ENCODE measurements around the gene DPEP1. TPM values are rescaled to one million over a fixed set of nuclear protein-coding genes. Genes with fewer than 3 reads are reported as not detected.
A peak's percentile ranks its signal among the peaks of the same experiment; 100 is the strongest.
"Not testable (repeated sequence)": the region's sequence is repeated elsewhere in the genome, so short reads cannot be mapped to it uniquely, and the experiment has no call there.

Gene DPEP1
- total and polyA plus RNA-seq, 8 donors, result 109 to 168 (median 125) TPM

DNA sequence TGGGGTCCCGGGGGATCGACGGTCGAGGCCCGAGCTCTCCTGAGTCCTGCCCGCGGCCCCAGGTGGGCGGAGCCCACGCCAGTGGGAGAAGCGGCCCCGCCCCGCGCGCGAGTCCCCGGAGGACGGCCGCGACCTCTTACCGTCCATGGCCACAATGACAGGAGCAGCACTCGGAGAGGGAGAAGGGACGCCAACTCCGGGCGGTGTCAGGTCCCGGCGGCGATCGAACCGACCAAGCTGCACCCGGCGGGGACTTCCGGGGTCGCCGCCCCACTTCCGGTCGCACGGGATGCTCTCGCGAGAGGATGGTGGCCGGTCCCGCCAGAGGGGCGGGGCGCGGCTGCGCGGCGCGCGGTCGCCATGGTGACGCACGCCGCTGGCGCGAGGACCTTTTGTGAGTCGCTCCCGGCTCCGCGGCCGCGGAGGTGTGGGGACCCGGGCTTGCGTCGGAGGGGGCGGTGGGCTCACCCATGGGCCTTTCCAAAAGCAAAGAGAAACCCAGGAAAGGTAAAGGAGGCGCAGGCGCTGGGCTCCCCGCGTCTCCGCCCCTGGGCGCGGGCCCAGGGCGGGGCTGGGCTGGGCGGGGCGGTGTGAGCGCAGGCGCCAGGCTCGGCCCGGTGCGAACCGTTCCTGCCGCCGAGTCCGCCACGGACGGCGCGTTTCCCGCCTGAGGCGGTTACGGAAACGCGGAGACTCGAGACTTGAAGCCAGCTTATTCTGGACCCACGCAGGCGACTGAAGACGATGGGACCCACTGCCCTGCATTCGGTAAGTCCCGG is 44.2 kb downstream of the DPEP1 start, which contains the start of the genes CHMP1A and SPATA33:
Gene CHMP1A, minus strand, starts transcription at position 267 of the 779 bp plus-strand sequence. Its CDS starts 120 bp downstream, at position 147.
Gene SPATA33, plus strand, starts transcription at position 395 of the 779 bp plus-strand sequence. Its CDS starts 76 bp downstream, at position 471.
- DNase-seq, result peak; percentile 86 to 98 (median 94)
- intact Hi-C loops (cut with DNase I), result no loop called here
- peak within 1 kb of the TSS; percentile 31 to 64 (median 54) for H3K27ac ChIP-seq
- TF ChIP-seq, protein P1, sequence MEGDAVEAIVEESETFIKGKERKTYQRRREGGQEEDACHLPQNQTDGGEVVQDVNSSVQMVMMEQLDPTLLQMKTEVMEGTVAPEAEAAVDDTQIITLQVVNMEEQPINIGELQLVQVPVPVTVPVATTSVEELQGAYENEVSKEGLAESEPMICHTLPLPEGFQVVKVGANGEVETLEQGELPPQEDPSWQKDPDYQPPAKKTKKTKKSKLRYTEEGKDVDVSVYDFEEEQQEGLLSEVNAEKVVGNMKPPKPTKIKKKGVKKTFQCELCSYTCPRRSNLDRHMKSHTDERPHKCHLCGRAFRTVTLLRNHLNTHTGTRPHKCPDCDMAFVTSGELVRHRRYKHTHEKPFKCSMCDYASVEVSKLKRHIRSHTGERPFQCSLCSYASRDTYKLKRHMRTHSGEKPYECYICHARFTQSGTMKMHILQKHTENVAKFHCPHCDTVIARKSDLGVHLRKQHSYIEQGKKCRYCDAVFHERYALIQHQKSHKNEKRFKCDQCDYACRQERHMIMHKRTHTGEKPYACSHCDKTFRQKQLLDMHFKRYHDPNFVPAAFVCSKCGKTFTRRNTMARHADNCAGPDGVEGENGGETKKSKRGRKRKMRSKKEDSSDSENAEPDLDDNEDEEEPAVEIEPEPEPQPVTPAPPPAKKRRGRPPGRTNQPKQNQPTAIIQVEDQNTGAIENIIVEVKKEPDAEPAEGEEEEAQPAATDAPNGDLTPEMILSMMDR (IDR thresholded peaks at IDR 0.05), result no peak
- H3K4me1 ChIP-seq, result peaks cover 11 to 13% (median 12%) of the 10 kb centered on the region in 3 donors
- 0% methylated on average over 76 to 99 of the region's 99 CpGs for WGBS, 2 donors
- no peaks in the 10 kb centered on the region for H3K36me3 ChIP-seq
- H3K27me3 ChIP-seq, result no peaks in the 10 kb centered on the region
- no peak for FAIRE-seq
- H3K4me3 ChIP-seq, result peak within 1 kb of the TSS; percentile 81 to 100 (median 98)
- peak; percentile 95 to 98 (median 98) for ATAC-seq
- H3K9me3 ChIP-seq, result no peaks in the 10 kb centered on the region

DNA sequence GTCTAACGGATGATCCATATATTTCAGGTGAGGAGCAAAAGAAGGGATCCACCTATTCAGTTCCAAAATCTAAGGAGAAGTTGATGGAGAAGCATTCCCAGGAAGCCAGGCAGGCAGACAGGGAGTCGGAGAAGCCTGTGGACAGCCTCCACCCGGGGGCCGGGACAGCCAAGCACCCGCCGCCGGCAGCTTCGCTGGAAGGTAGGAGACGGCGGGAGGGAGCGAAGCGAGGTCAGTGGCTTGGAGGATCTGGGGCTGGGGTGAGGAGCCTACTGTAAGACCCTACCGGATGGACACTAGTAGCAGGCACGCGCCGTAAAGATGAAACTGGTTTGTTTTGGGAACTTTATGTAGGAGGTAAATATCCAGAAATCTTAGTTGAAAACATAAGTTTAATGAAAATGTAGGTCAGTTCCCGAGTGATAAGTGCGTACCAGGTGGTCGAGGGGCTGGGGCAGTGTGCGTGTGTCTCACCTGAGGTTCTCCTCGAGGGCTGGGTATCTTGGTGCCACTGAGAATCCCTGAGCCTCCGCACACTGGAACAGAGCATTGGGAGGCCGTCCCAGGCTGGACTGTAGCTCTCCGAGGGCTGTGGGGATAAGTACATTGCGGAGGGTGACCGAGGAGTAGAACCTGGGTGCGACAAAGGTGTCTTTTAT is 44.9 kb downstream of the DPEP1 start:
- peak overlapping the region; percentile 31 to 64 (median 54) for H3K27ac ChIP-seq
- 9 to 11% methylated on average over 27 of the region's 27 CpGs for WGBS, 2 donors
- no peaks in the 10 kb centered on the region for H3K36me3 ChIP-seq
- intact Hi-C loops (cut with DNase I), result no loop called here
- FAIRE-seq, result no peak
- peak overlapping the region; percentile 81 to 100 (median 98) for H3K4me3 ChIP-seq
- TF ChIP-seq, protein P1 (IDR thresholded peaks at IDR 0.05), result no peak
- H3K9me3 ChIP-seq, result no peaks in the 10 kb centered on the region
- peak in 3 of 4 donors; percentile 23 to 40 (median 32) for ATAC-seq
- H3K4me1 ChIP-seq, result peaks cover 11 to 13% (median 12%) of the 10 kb centered on the region in 3 donors
- peak in 1 of 6 donors; percentile 72 for DNase-seq
- H3K27me3 ChIP-seq, result no peaks in the 10 kb centered on the region

DNA sequence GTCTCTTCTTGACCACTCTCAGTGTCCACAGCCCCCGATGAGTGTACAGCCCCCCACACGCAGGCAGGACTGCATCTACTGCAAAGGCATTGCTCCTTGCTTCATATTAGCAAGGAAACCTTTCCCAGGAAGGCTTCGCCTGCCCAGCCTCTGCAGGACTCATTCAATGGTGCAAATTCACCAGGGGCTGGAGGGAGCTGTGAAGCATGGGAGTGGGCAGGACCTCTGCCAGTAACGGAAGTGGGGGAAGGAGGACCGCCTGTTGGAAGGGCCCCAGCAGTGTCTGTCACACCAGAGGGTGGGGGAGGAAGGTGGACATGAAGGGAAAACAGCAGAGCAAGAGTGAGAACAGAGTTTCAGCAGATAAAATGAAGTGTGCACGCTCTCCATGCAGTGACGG is 46.7 kb downstream of the DPEP1 start:
- Histone ChIP-seq H3K36me3 (no peaks in the 10 kb centered on the region), H3K27ac (no peak overlapping the region), H3K27me3 (no peaks in the 10 kb centered on the region), H3K9me3 (no peaks in the 10 kb centered on the region), H3K4me1 (peaks cover 10 to 12% (median 11%) of the 10 kb centered on the region in 3 donors), H3K4me3 (no peak overlapping the region)
- FAIRE-seq, result no peak
- peak in 1 of 6 donors; percentile 31 for DNase-seq
- TF ChIP-seq, protein P1 (IDR thresholded peaks at IDR 0.05), result no peak
- WGBS, 2 donors, result 95% methylated on average over 7 of the region's 7 CpGs
- no peak for ATAC-seq
- intact Hi-C loops (cut with DNase I), result no loop called here

DNA sequence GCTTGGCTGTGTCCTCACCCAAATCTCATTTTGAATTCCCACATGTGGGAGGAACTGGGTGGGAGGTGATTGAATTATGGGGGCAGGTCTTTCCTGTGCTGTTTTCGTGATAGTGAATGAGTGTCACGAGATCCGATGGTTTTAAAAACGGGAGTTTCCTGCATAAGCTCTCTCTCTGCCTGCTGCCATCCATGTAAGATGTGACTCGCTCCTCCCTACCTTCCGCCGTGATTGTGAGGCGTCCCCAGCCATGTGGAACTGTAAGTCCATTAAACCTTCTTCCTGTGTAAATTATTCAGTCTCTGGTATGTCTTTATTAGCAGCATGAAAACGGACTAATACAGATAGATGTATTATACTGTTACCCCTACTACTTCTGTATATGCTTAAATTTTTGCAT is 47.8 kb downstream of the DPEP1 start:
- H3K36me3 ChIP-seq, result no peaks in the 10 kb centered on the region
- intact Hi-C loops (cut with DNase I), result no loop called here
- no peaks in the 10 kb centered on the region for H3K27me3 ChIP-seq
- H3K27ac ChIP-seq, result no peak overlapping the region
- FAIRE-seq (no peak), ATAC-seq (no peak), DNase-seq (peak in 1 of 6 donors; percentile 4)
- H3K4me1 ChIP-seq, result peaks cover 10 to 12% (median 11%) of the 10 kb centered on the region in 3 donors
- no peaks in the 10 kb centered on the region for H3K9me3 ChIP-seq
- TF ChIP-seq, protein P1 (IDR thresholded peaks at IDR 0.05), result no peak
- H3K4me3 ChIP-seq, result no peak overlapping the region
- 94 to 95% methylated on average over 9 of the region's 9 CpGs for WGBS, 2 donors

DNA sequence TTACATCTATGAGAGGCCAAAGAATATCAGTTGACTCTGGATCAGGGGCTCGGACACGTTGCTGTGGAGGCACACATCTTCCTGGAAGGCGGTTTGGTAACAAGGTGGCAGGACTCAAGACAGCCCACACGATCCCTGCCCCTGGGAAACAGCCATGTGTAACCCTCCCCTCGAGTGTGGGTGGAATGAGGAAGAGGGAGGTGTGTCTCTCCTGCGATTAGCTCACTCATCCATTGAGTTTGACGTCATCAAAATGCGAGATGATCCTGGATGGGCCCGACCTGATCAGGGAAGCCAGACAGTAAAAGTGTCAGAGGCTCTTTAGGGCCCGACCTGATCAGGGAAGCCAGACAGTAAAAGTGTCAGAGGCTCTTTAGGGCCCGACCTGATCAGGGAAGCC is 50.8 kb downstream of the DPEP1 start:
- H3K9me3 ChIP-seq; H3K27me3 ChIP-seq; H3K36me3 ChIP-seq; intact Hi-C loops (cut with DNase I); H3K4me3 ChIP-seq; H3K27ac ChIP-seq; FAIRE-seq; ATAC-seq; H3K4me1 ChIP-seq: not testable (repeated sequence)
- peak in 1 of 6 donors; percentile 8 for DNase-seq
- WGBS, 2 donors, result 84 to 86% methylated on average over 9 to 10 of the region's 11 CpGs

DNA sequence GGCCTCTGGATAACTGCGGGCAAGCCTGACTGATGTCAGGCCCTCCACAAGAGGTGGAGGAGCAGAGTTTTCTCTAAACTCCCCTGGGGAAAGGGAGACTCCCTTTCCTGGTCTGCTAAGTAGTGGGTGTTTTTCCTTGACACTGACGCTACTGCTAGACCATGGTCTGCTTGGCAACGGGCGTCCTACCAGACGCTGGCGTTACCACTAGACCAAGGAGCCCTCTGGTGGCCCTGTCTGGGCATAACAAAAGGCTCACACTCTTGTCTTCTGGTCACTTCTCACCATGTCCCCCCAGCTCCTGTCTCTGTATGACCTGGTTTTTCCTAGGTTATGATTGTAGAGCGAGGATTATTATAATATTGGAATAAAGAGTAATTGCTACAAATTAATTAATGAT is 53.6 kb downstream of the DPEP1 start:
- peak in 1 of 6 donors; percentile 13 for DNase-seq
- H3K36me3 ChIP-seq; H3K27ac ChIP-seq; H3K4me3 ChIP-seq; FAIRE-seq; H3K4me1 ChIP-seq; intact Hi-C loops (cut with DNase I); ATAC-seq; H3K27me3 ChIP-seq; H3K9me3 ChIP-seq: not testable (repeated sequence)
- WGBS, 2 donors, result 27 to 54% methylated on average over 7 of the region's 7 CpGs

Data from pancreas (tissue), 10 donors.